Panc1 (cell line): ENCODE measurements around the gene FRMD1. TPM values are rescaled to one million over a fixed set of nuclear protein-coding genes. Genes with fewer than 3 reads are reported as not detected.

ENCODE experiments used
- ATAC-seq: fragments of 200-7000 bp; cut with Tn5 transposase; 2 replicates; pipeline ENCODE4 v1.9.1; 2020; ENCODE audit warnings: mild to moderate bottlenecking, moderate library complexity
- BruUV-seq: library from RNA; stranded (reverse); fragments of 400-500 nt; replicated peaks from 2 replicates; lab custom pipeline; 2021; lab: Mats Ljungman, UMichigan
- CTCF ChIA-PET: fragments of 300-600 bp; sonication (Branson Sonifier 250); formaldehyde crosslinking; loops from one replicate; lab custom pipeline; 2022; ENCODE audit warnings: antibody characterized with exemption; lab: Charles Lee
- POLR2A ChIA-PET: fragments of 300-600 bp; sonication (Branson Sonifier 250); formaldehyde crosslinking; loops from one replicate; lab custom pipeline; 2022; ENCODE audit warnings: antibody characterized with exemption; lab: Charles Lee
- DNase-seq: peaks from one replicate; pipeline ENCODE4 v3.0.0-alpha.2; 2010; ENCODE audit warnings: low read depth, low spot score
- H3K27ac ChIP-seq: 2 replicates; pipeline ENCODE4 v1.5.1; 2011; ENCODE audit warnings: mild to moderate bottlenecking, low read length, inconsistent platforms
- H3K27me3 ChIP-seq: fragments of 200-500 bp; sonication (Bioruptor generic); 2 replicates; pipeline ENCODE4 v1.6.0; 2014; ENCODE audit warnings: low read length, inconsistent platforms; ENCODE audit not compliant: control insufficient read depth, insufficient read depth
- H3K36me3 ChIP-seq: fragments of 200-500 bp; sonication (Bioruptor generic); 2 replicates; pipeline ENCODE4 v1.5.1; 2014; ENCODE audit warnings: inconsistent platforms, mild to moderate bottlenecking, low read length, moderate library complexity; ENCODE audit not compliant: control insufficient read depth, insufficient read depth
- H3K4me1 ChIP-seq: 2 replicates; pipeline ENCODE4 v1.5.1; 2011; ENCODE audit warnings: inconsistent platforms, mild to moderate bottlenecking, low read length, moderate library complexity; ENCODE audit not compliant: control insufficient read depth, insufficient read depth
- H3K4me3 ChIP-seq, 2 experiments: 2 replicates each; pipeline ENCODE4 v1.5.1; 2011 to 2012; ENCODE audit warnings: low read depth in 2 of 2, low read length in 2 of 2, mild to moderate bottlenecking in 2 of 2, inconsistent platforms in 1 of 2, moderate library complexity in 1 of 2
- H3K9me3 ChIP-seq: fragments of 200-500 bp; sonication (Bioruptor generic); 2 replicates; pipeline ENCODE4 v1.5.1; 2014; ENCODE audit warnings: low read depth, mild to moderate bottlenecking, inconsistent platforms, low read length, moderate library complexity; ENCODE audit not compliant: control insufficient read depth, insufficient read depth
- POLR2AphosphoS5 ChIP-seq: IDR thresholded peaks from 2 replicates; pipeline ENCODE4 v1.6.1; 2012; ENCODE audit warnings: mild to moderate bottlenecking, low read depth, low read length, moderate library complexity
- SIN3A ChIP-seq: IDR thresholded peaks from 2 replicates; pipeline ENCODE4 v1.6.1; 2012; ENCODE audit warnings: low read depth, mild to moderate bottlenecking, low read length, moderate library complexity, borderline replicate concordance; ENCODE audit not compliant: insufficient read depth
- TCF7L2 ChIP-seq: IDR thresholded peaks from 2 replicates; pipeline ENCODE4 v1.6.1; 2011; ENCODE audit warnings: mild to moderate bottlenecking, low read depth, low read length, inconsistent platforms
- in situ Hi-C: cut with HindIII; loops from 2 replicates; pipeline ENCODE4 v1.10.0; 2016; ENCODE audit warnings: low sequenced_read_pairs, low pct_unique_long_range_greater_than_20kb
- intact Hi-C: fragments of 100-400 bp; cut with micrococcal nuclease; formaldehyde crosslinking; loops from one replicate; pipeline ENCODE4 v1.10.0; 2022; ENCODE audit not compliant: unreplicated experiment
- total RNA-seq: library from RNA; stranded (reverse); gene quantifications from one replicate; pipeline ENCODE4 v1.2.1, GENCODE V29; 2021; ENCODE audit not compliant: unreplicated experiment
- TF ChIP-seq, protein P1 (sequence below), 2 experiments: IDR thresholded peaks; 2 replicates each; pipeline ENCODE4 v1.6.1; 2011 to 2012; ENCODE audit warnings: low read depth in 2 of 2, control low read depth in 1 of 2, low read length in 1 of 2, mild to moderate bottlenecking in 1 of 2, moderate library complexity in 1 of 2; ENCODE audit not compliant: insufficient read depth in 1 of 2
- TF ChIP-seq, protein P2 (sequence below): fragments of 450-650 bp; IDR thresholded peaks from 2 replicates; pipeline ENCODE4 v1.5.1; 2017; ENCODE audit warnings: mild to moderate bottlenecking

The FRMD1 gene
- total RNA-seq, 1 experiment from 2014 or later: 0.15 TPM

DNA sequence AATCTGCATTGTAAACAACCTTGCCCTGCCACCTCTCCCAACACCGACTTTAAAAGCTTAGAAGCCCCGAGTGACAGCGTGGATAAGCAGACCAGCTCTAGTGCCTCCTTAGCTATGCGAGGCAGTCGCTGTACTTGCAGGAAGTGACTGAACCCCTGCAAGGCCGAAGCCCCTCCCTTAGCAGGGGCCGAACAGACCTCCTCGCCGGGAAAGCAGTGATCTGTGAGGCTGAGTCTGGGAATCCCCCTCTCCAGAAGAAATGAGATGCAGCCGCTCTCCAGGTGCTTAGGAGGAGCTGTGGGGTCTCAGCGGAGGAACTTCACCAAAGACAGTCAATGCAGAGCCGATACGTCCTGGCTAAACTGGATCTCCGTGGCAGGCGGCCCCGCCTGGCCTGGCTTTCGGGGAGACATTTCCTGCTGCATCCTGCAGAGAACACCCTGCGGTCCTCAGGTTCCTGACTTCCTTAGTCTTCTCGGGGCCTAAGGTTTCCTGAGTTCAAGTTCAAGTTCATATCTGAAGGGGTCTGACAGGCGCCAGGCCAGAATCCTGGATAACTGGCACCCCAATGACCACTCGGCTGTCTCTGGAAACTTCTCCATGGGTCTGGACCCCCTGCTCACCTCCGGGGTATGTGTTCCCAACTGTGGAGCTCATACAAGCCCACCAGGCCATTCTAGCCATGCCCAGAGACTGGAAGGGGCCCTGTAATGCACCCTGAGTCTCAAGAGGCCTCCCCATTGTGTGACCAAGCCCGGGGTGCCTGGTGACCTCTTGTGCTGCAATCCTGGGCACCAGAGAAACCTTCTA, 20.4 kb upstream of the FRMD1 start:
- Histone ChIP-seq H3K27ac (no peak overlapping the region), H3K4me1 (no peaks in the 10 kb centered on the region), H3K9me3 (no peaks in the 10 kb centered on the region), H3K36me3 (no peaks in the 10 kb centered on the region), H3K27me3 (no peaks in the 10 kb centered on the region), H3K4me3 (no peak overlapping the region)
- ATAC-seq (no peak), DNase-seq (no peak)
- TF ChIP-seq SIN3A: no peak
- no peak for TF ChIP-seq TCF7L2
- TF ChIP-seq, protein P1, sequence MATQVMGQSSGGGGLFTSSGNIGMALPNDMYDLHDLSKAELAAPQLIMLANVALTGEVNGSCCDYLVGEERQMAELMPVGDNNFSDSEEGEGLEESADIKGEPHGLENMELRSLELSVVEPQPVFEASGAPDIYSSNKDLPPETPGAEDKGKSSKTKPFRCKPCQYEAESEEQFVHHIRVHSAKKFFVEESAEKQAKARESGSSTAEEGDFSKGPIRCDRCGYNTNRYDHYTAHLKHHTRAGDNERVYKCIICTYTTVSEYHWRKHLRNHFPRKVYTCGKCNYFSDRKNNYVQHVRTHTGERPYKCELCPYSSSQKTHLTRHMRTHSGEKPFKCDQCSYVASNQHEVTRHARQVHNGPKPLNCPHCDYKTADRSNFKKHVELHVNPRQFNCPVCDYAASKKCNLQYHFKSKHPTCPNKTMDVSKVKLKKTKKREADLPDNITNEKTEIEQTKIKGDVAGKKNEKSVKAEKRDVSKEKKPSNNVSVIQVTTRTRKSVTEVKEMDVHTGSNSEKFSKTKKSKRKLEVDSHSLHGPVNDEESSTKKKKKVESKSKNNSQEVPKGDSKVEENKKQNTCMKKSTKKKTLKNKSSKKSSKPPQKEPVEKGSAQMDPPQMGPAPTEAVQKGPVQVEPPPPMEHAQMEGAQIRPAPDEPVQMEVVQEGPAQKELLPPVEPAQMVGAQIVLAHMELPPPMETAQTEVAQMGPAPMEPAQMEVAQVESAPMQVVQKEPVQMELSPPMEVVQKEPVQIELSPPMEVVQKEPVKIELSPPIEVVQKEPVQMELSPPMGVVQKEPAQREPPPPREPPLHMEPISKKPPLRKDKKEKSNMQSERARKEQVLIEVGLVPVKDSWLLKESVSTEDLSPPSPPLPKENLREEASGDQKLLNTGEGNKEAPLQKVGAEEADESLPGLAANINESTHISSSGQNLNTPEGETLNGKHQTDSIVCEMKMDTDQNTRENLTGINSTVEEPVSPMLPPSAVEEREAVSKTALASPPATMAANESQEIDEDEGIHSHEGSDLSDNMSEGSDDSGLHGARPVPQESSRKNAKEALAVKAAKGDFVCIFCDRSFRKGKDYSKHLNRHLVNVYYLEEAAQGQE (IDR thresholded peaks at IDR 0.05; ENCODE audit: insufficient read depth in 1 of 2, low read depth in 2 of 2, low read length in 1 of 2): no peak
- TF ChIP-seq, protein P2, sequence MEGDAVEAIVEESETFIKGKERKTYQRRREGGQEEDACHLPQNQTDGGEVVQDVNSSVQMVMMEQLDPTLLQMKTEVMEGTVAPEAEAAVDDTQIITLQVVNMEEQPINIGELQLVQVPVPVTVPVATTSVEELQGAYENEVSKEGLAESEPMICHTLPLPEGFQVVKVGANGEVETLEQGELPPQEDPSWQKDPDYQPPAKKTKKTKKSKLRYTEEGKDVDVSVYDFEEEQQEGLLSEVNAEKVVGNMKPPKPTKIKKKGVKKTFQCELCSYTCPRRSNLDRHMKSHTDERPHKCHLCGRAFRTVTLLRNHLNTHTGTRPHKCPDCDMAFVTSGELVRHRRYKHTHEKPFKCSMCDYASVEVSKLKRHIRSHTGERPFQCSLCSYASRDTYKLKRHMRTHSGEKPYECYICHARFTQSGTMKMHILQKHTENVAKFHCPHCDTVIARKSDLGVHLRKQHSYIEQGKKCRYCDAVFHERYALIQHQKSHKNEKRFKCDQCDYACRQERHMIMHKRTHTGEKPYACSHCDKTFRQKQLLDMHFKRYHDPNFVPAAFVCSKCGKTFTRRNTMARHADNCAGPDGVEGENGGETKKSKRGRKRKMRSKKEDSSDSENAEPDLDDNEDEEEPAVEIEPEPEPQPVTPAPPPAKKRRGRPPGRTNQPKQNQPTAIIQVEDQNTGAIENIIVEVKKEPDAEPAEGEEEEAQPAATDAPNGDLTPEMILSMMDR: no peak
- no peak for TF ChIP-seq POLR2AphosphoS5
- in situ Hi-C loops (no loop called here), intact Hi-C loops (no loop called here)
- POLR2A ChIA-PET: no interaction called here
- BruUV-seq: no TSS peak
- CTCF ChIA-PET: interaction anchor here (0.6 kb wide), 1 partner anchor 39 kb away, joined by 3 read pairs; no protein-coding TSS in a partner anchor

DNA sequence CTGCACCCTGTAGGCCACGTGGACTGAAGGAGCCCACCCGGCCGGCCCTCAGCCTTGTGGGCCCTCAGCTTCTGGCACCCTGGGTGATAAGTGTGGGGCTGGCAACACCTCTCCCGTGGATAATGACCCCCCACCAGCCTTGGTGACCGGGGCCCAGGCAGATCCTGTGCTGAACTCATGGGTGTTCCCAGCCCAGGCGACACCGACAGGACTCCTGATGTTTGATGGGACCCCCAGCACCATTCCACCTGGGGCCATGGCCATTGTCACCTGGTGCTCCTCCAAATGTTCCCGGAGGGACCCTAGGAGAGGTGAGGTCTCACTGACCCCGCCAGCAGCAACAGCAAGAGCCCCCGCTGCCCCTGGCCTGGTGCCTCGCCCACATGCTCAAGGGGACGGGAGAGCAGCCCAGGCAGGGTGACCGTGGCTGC, 19.4 kb upstream of the FRMD1 start:
- no peaks in the 10 kb centered on the region for H3K27me3 ChIP-seq
- no peak for DNase-seq
- no peaks in the 10 kb centered on the region for H3K9me3 ChIP-seq
- TF ChIP-seq, protein P1 (IDR thresholded peaks at IDR 0.05; ENCODE audit: insufficient read depth in 1 of 2, low read depth in 2 of 2, low read length in 1 of 2): no peak
- POLR2A ChIA-PET: no interaction called here
- no peak overlapping the region for H3K4me3 ChIP-seq
- no peak overlapping the region for H3K27ac ChIP-seq
- no peak for ATAC-seq
- no TSS peak for BruUV-seq
- H3K4me1 ChIP-seq: no peaks in the 10 kb centered on the region
- no peaks in the 10 kb centered on the region for H3K36me3 ChIP-seq
- in situ Hi-C loops: no loop called here
- intact Hi-C loops: no loop called here
- CTCF ChIA-PET: no interaction called here
